PC-3 (cell line): ENCODE measurements around the gene HOGA1. TPM values are rescaled to one million over a fixed set of nuclear protein-coding genes. Genes with fewer than 3 reads are reported as not detected.

ENCODE experiments used
- ATAC-seq: fragments of 200-7000 bp; cut with Tn5 transposase; 2 replicates; pipeline ENCODE4 v1.9.1; 2020; ENCODE audit warnings: mild to moderate bottlenecking, moderate library complexity
- BruUV-seq: library from RNA; stranded (reverse); fragments of 400-500 nt; replicated peaks from 2 replicates; lab custom pipeline; 2021; lab: Mats Ljungman, UMichigan
- CTCF ChIA-PET: fragments of 300-600 bp; sonication (Branson Sonifier 250); formaldehyde crosslinking; loops from one replicate; lab custom pipeline; 2022; ENCODE audit warnings: antibody characterized with exemption; lab: Charles Lee
- POLR2A ChIA-PET: fragments of 300-600 bp; sonication (Branson Sonifier 250); formaldehyde crosslinking; loops from one replicate; lab custom pipeline; 2022; ENCODE audit warnings: antibody characterized with exemption; ENCODE audit not compliant: unreplicated experiment; lab: Charles Lee
- DNase-seq: peaks from one replicate; pipeline ENCODE4 v3.0.0-alpha.2; 2015
- H2AFZ ChIP-seq: fragments of 300-600 bp; sonication (generic); 2 replicates; pipeline ENCODE4 v1.6.0; 2016; ENCODE audit warnings: antibody characterized with exemption, low read length
- H3F3A ChIP-seq: fragments of 300-600 bp; sonication (generic); one replicate; pipeline ENCODE4 v1.6.0; 2017; ENCODE audit warnings: antibody characterized with exemption, low read length, control low read depth, mild to moderate bottlenecking; ENCODE audit not compliant: unreplicated experiment
- H3K27ac ChIP-seq: fragments of 300-600 bp; sonication (generic); 2 replicates; pipeline ENCODE4 v1.5.1; 2016; ENCODE audit warnings: mild to moderate bottlenecking, low read length
- H3K27me3 ChIP-seq: fragments of 300-600 bp; sonication (generic); 2 replicates; pipeline ENCODE4 v1.6.1; 2016; ENCODE audit warnings: low read length, mixed read lengths
- H3K36me3 ChIP-seq: fragments of 300-600 bp; sonication (generic); 2 replicates; pipeline ENCODE4 v1.6.1; 2016; ENCODE audit warnings: low read depth, mixed run types, low read length, mixed read lengths
- H3K4me1 ChIP-seq: fragments of 300-600 bp; sonication (generic); 2 replicates; pipeline ENCODE4 v1.5.1; 2016; ENCODE audit warnings: low read length; ENCODE audit not compliant: insufficient read depth
- H3K4me2 ChIP-seq: fragments of 300-600 bp; sonication (generic); 2 replicates; pipeline ENCODE4 v1.6.0; 2016; ENCODE audit warnings: low read length
- H3K4me3 ChIP-seq: fragments of 300-600 bp; sonication (generic); 2 replicates; pipeline ENCODE4 v1.5.1; 2016; ENCODE audit warnings: mild to moderate bottlenecking, low read length, mixed read lengths
- H3K79me2 ChIP-seq: fragments of 300-600 bp; sonication (generic); 2 replicates; pipeline ENCODE4 v1.6.1; 2017; ENCODE audit warnings: low read length, mixed read lengths
- H3K9ac ChIP-seq: fragments of 300-600 bp; sonication (generic); 2 replicates; pipeline ENCODE4 v1.6.0; 2016; ENCODE audit warnings: mild to moderate bottlenecking, low read length
- H3K9me2 ChIP-seq: fragments of 300-600 bp; sonication (generic); replicated peaks from 2 replicates; pipeline ENCODE4 v1.6.1; 2016; ENCODE audit warnings: mixed run types, low read length, mixed read lengths
- H3K9me3 ChIP-seq: fragments of 300-600 bp; sonication (generic); 2 replicates; pipeline ENCODE4 v1.6.1; 2016; ENCODE audit warnings: low read length, mixed read lengths
- H4K20me1 ChIP-seq: fragments of 300-600 bp; sonication (generic); 2 replicates; pipeline ENCODE4 v1.6.1; 2016; ENCODE audit warnings: low read length, mixed read lengths
- CTCF ChIP-seq: fragments of 300-600 bp; sonication (generic); conservative IDR thresholded peaks from 2 replicates; pipeline ENCODE4 v1.5.1; 2017; ENCODE audit warnings: antibody characterized with exemption, low read depth, mild to moderate bottlenecking, low read length
- EZH2 ChIP-seq: fragments of 300-600 bp; sonication (generic); IDR thresholded peaks from one replicate; pipeline ENCODE4 v1.6.1; 2017; ENCODE audit warnings: antibody characterized with exemption, mild to moderate bottlenecking, low read length; ENCODE audit not compliant: unreplicated experiment
- EZH2phosphoT487 ChIP-seq: fragments of 300-600 bp; sonication (generic); IDR thresholded peaks from 2 replicates; pipeline ENCODE4 v1.6.1; 2018; ENCODE audit warnings: mild to moderate bottlenecking, antibody characterized with exemption, low read length, borderline replicate concordance
- intact Hi-C: fragments of 100-400 bp; cut with micrococcal nuclease; formaldehyde crosslinking; loops from 2 replicates; pipeline ENCODE4 v1.9.0; 2023
- total RNA-seq: library from RNA; depleted of rRNA; stranded (reverse); fragments of >200 nt; gene quantifications from 2 replicates; pipeline ENCODE4 v1.2.3, GENCODE V29; 2014

HOGA1 gene
- total RNA-seq, 1 experiment from 2014 or later: 0.15 TPM

- H3K9me3 ChIP-seq: no peaks in the 10 kb centered on the region
- H3K4me1 ChIP-seq: peaks cover 17% of the 10 kb centered on the region
- no peak for TF ChIP-seq EZH2phosphoT487
- no peak for TF ChIP-seq CTCF
- no peak for TF ChIP-seq EZH2
- H3K4me2 ChIP-seq: no peak overlapping the region
- no TSS peak for BruUV-seq
- H2AFZ ChIP-seq: no peak overlapping the region
- ChIA-PET CTCF (no interaction called here), POLR2A (no interaction called here)
- no peak overlapping the region for H3K9ac ChIP-seq
- no peaks in the 10 kb centered on the region for H3K9me2 ChIP-seq
- H3F3A ChIP-seq: peaks cover 5% of the 10 kb centered on the region
- DNase-seq (no peak), ATAC-seq (no peak)
- H3K79me2 ChIP-seq: no peaks in the 10 kb centered on the region
- intact Hi-C loops: no loop called here
- H3K27ac ChIP-seq: no peak overlapping the region
- no peaks in the 10 kb centered on the region for H4K20me1 ChIP-seq
- no peaks in the 10 kb centered on the region for H3K27me3 ChIP-seq
- H3K36me3 ChIP-seq: no peaks in the 10 kb centered on the region
- H3K4me3 ChIP-seq: no peak overlapping the region
Measured at GRCh38 chr10:97601268-97602215, 17.4 kb downstream of the HOGA1 start.

- no peak for DNase-seq
- no peaks in the 10 kb centered on the region for H4K20me1 ChIP-seq
- H3K4me1 ChIP-seq: no peaks in the 10 kb centered on the region
- H3K4me2 ChIP-seq: no peak overlapping the region
- no peaks in the 10 kb centered on the region for H3K9me3 ChIP-seq
- H3K9me2 ChIP-seq: no peaks in the 10 kb centered on the region
- no peak for ATAC-seq
- no peak overlapping the region for H2AFZ ChIP-seq
- no peaks in the 10 kb centered on the region for H3K27me3 ChIP-seq
- ChIA-PET CTCF (no interaction called here), POLR2A (no interaction called here)
- H3K27ac ChIP-seq: no peak overlapping the region
- intact Hi-C loops: no loop called here
- BruUV-seq: no TSS peak
- no peak overlapping the region for H3K4me3 ChIP-seq
- H3K9ac ChIP-seq: no peak overlapping the region
- H3K79me2 ChIP-seq: no peaks in the 10 kb centered on the region
- TF ChIP-seq EZH2phosphoT487 (no peak), EZH2 (no peak), CTCF (no peak)
- H3K36me3 ChIP-seq: no peaks in the 10 kb centered on the region
- H3F3A ChIP-seq: no peaks in the 10 kb centered on the region
Measured at GRCh38 chr10:97607095-97607636, 23.0 kb downstream of the HOGA1 start.

- no TSS peak for BruUV-seq
- Histone ChIP-seq H3K4me3 (no peak overlapping the region), H3K9me2 (no peaks in the 10 kb centered on the region), H3K4me2 (no peak overlapping the region), H3F3A (no peaks in the 10 kb centered on the region), H3K4me1 (no peaks in the 10 kb centered on the region), H3K27ac (no peak overlapping the region), H2AFZ (no peak overlapping the region), H3K36me3 (no peaks in the 10 kb centered on the region), H4K20me1 (no peaks in the 10 kb centered on the region), H3K9ac (no peak overlapping the region), H3K79me2 (no peaks in the 10 kb centered on the region), H3K9me3 (no peaks in the 10 kb centered on the region), H3K27me3 (no peaks in the 10 kb centered on the region)
- intact Hi-C loops: no loop called here
- TF ChIP-seq EZH2phosphoT487: no peak
- TF ChIP-seq EZH2: no peak
- no peak for TF ChIP-seq CTCF
- peak; percentile 36 for ATAC-seq
- ChIA-PET POLR2A (no interaction called here), CTCF (interaction anchor here (0.6 kb wide), 1 partner anchor 330 kb away, joined by 5 read pairs; no protein-coding TSS in a partner anchor)
- DNase-seq: no peak
Measured at GRCh38 chr10:97608991-97609561, 24.9 kb downstream of the HOGA1 start.
